Right lobe of liver (tissue), 6 donors: Measurements from ENCODE around the gene AAMP. TPM values are rescaled to one million over a fixed set of nuclear protein-coding genes. Genes with fewer than 3 reads are reported as not detected.
A peak's percentile ranks its signal among the peaks of the same experiment; 100 is the strongest.

Experiments
- ATAC-seq, 4 donors: fragments of 200-7000 bp; cut with Tn5 transposase; one replicate each; pipeline ENCODE4 v1.9.1; 2020; ENCODE audit warnings: mild to moderate bottlenecking in 4 of 4, moderate library complexity in 4 of 4
- DNase-seq, 3 donors: peaks; one replicate each; pipeline ENCODE4 v3.0.0-alpha.2; 2020
- H3K27ac ChIP-seq, 3 donors: fragments of 200-600 bp; one replicate each; pipeline ENCODE4 v1.8.0; 2022
- H3K27me3 ChIP-seq, 2 donors: fragments of 200-600 bp; one replicate each; pipeline ENCODE4 v1.8.0; 2022
- H3K36me3 ChIP-seq, 4 donors: fragments of 200-600 bp; sonication (generic) in 1 of 4; one replicate each; pipeline versions ENCODE4 v1.5.1 to v1.8.0; 2017 to 2022; ENCODE audit warnings: control low read depth in 1 of 4
- H3K4me1 ChIP-seq, 4 donors: fragments of 200-600 bp; sonication (generic) in 1 of 4; one replicate each; pipeline versions ENCODE4 v1.5.1 to v1.8.0; 2017 to 2022; ENCODE audit warnings: control low read depth in 1 of 4
- H3K4me3 ChIP-seq, 3 donors: fragments of 200-600 bp; one replicate each; pipeline ENCODE4 v1.8.0; 2022
- H3K9me3 ChIP-seq, 4 donors: fragments of 200-600 bp; sonication (generic) in 1 of 4; one replicate each; pipeline versions ENCODE4 v1.5.1 to v1.8.0; 2017 to 2022; ENCODE audit warnings: control low read depth in 1 of 4
- CTCF ChIP-seq, 4 donors: fragments of 200-600 bp in 3 of 4; fragments of 450-650 bp in 1 of 4; IDR thresholded peaks; one replicate each; pipeline versions ENCODE4 v1.5.1 to v1.8.0; 2016 to 2022; ENCODE audit warnings: antibody characterized with exemption in 4 of 4, mild to moderate bottlenecking in 2 of 4
- POLR2A ChIP-seq: fragments of 450-650 bp; IDR thresholded peaks from one replicate; pipeline ENCODE4 v1.6.1; 2017; ENCODE audit warnings: antibody characterized with exemption, mild to moderate bottlenecking
- WGBS: methylation state at CpG from one replicate; pipeline ENCODE4 v1.1.6; 2018; ENCODE audit warnings: low coverage, low lambda C conversion rate; ENCODE audit not compliant: insufficient coverage; ENCODE audit errors: missing lambda C conversion rate; 5-methylcytosine and 5-hydroxymethylcytosine counted together
- intact Hi-C, 2 donors: fragments of 100-400 bp; cut with DNase I; formaldehyde crosslinking; loops; one replicate each; pipeline versions ENCODE4 v1.11.2 to v1.14.1; 2022
- total RNA-seq, 6 experiments: library from RNA; depleted of rRNA in 2 of 6; stranded (reverse); fragments of >200 nt in 2 of 6; fragmentation: NEBNext Ultra II Directional in 3 of 6; extraction: Animal tissue kit (Norgen Biotek cat#: 25700) in 3 of 6; gene quantifications; one replicate each; pipeline versions ENCODE4 v1.1.0 to v1.2.4, GENCODE V29; 2016 to 2023
- donor health status: DM: no; HTN: yes; CAD: no.
- donor health status: DM: no; HTN: no; CAD: no.
- donor health status: DM: no; HTN: no; CAD: no.
- donor health status: DM: no; HTN: yes; CAD: no.
- donor health status: DM: no; HTN: yes; CAD: no.

AAMP gene
- total RNA-seq, 6 experiments from 2014 or later = 40.0 to 99.5 (median 45.2) TPM

GRCh38 chr2:218282173-218282991, 12.4 kb upstream of the AAMP start:
- Histone ChIP-seq H3K4me1 (peaks cover 2 to 63% (median 36%) of the 10 kb centered on the region in 4 donors), H3K27ac (peak overlapping the region in 2 of 3 donors; percentile 83 to 99), H3K27me3 (no peaks in the 10 kb centered on the region), H3K9me3 (no peaks in the 10 kb centered on the region), H3K4me3 (no peak overlapping the region), H3K36me3 (peaks cover 9 to 47% (median 26%) of the 10 kb centered on the region in 4 donors)
- ATAC-seq (no peak), DNase-seq (no peak)
- intact Hi-C loops = no loop called here
- TF ChIP-seq POLR2A (no peak), CTCF (IDR thresholded peaks at IDR 0.05) (no peak)
- WGBS = 20% methylated on average over 5 of the region's 17 CpGs

GRCh38 chr2:218281449-218281848, 11.5 kb upstream of the AAMP start:
- DNase-seq = no peak
- Histone ChIP-seq H3K27me3 (no peaks in the 10 kb centered on the region), H3K27ac (peak overlapping the region in 2 of 3 donors; percentile 15 to 99), H3K4me1 (peaks cover 2 to 54% (median 33%) of the 10 kb centered on the region in 4 donors), H3K9me3 (no peaks in the 10 kb centered on the region), H3K4me3 (no peak overlapping the region), H3K36me3 (peaks cover 10 to 56% (median 34%) of the 10 kb centered on the region in 4 donors)
- TF ChIP-seq POLR2A (no peak), CTCF (IDR thresholded peaks at IDR 0.05) (no peak)
- WGBS = 30% methylated on average over 2 of the region's 3 CpGs
- peak in 2 of 4 donors; percentile 14 to 25 for ATAC-seq
- intact Hi-C loops = no loop called here

GRCh38 chr2:218280260-218280870, 10.4 kb upstream of the AAMP start:
- Histone ChIP-seq H3K4me3 (no peak overlapping the region), H3K9me3 (no peaks in the 10 kb centered on the region), H3K36me3 (peaks cover 15 to 66% (median 41%) of the 10 kb centered on the region in 4 donors), H3K27ac (no peak overlapping the region), H3K27me3 (no peaks in the 10 kb centered on the region), H3K4me1 (peaks cover 2 to 43% (median 28%) of the 10 kb centered on the region in 4 donors)
- peak in 1 of 3 donors; percentile 33 for DNase-seq
- no peak for ATAC-seq
- WGBS = 86% methylated on average over 8 of the region's 14 CpGs
- TF ChIP-seq CTCF (IDR thresholded peaks at IDR 0.05) (no peak), POLR2A (no peak)
- intact Hi-C loops = no loop called here

- H3K9me3 ChIP-seq = no peaks in the 10 kb centered on the region
- H3K4me3 ChIP-seq = no peak overlapping the region
- no peaks in the 10 kb centered on the region for H3K27me3 ChIP-seq
- ATAC-seq = no peak
- 38% methylated on average over 1 of the region's 16 CpGs for WGBS
- TF ChIP-seq POLR2A = no peak
- no peak for TF ChIP-seq CTCF (IDR thresholded peaks at IDR 0.05)
- no peak overlapping the region for H3K27ac ChIP-seq
- DNase-seq = no peak
- peaks cover 20 to 78% (median 57%) of the 10 kb centered on the region in 4 donors for H3K36me3 ChIP-seq
- peaks cover 0 to 27% (median 13%) of the 10 kb centered on the region in 4 donors for H3K4me1 ChIP-seq
- intact Hi-C loops = no loop called here
Measured at GRCh38 chr2:218278531-218279360, 8.8 kb upstream of the AAMP start.
